IPS-NIHi11 (cell line): ENCODE measurements around the gene CHL1.

Experiments used
- DNase-seq: peaks from one replicate; pipeline ENCODE4 v3.0.0; 2012; ENCODE audit warnings: mixed read lengths, low spot score

CHL1 gene

GRCh38 chr3:217099-217813, 20.7 kb downstream of the CHL1 start:
- no peak for DNase-seq

- DNase-seq = no peak
These were observed 21.4 kb downstream of the CHL1 start for GRCh38 chr3:217948-218347.

DNA sequence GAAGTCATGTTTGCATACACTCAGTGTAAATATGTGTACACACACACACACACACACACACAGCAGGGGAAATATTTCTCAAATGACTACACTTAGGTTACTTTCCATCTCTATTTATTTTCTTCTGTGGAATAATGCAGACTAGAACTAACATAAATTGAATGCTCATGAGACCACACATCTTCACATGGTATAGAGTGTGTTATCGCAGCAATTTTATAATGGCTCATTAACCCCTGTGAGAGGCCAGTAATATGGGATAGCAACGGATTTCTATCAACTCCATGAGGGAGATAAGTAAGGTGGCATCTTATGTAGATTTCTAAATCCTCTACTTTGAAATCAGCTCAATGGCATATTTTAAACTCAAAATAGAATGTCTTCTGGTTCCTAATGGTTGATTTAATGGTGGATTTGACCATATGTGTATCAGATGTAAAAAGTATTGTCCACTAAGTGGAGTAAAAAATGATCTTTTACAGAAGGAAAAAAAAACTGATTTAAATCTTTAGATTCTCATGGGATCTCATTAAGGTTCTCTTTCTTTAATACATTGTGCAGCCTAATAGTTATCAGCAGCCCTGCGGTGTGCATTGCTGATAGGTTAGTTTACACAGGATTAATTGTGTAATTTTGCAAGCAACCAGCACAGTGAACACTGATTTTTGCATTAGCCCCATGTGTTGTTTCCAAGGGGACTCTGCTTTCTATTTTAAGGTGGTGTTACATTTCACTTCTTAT, 32.0 kb downstream of the CHL1 start:
- DNase-seq = no peak

DNA sequence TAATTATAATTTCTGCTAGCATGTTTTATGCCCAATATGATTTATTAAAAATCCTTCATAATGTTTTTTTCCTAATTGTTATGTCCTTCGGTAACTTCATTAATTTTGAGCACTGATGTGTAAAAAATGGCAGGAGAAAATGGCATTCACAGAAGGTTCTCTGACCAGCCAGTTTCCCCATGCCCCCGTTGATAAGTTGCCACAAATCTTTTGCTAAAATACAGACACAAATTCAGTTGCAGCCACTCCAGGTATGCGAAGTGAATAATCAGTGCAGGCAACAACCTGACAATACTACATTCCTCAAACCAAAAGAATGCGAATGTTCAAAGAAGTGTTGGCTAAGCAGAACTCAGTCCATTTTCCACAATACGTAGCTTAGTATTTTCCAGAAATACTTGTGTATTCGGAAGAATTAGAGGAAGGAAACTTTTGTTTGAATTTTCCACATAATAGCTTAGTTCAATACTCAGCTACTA, 32.7 kb downstream of the CHL1 start:
- DNase-seq = no peak

GRCh38 chr3:236881-237280, 40.3 kb downstream of the CHL1 start:
- DNase-seq = no peak

- DNase-seq = no peak
These were observed 46.2 kb downstream of the CHL1 start for GRCh38 chr3:242602-243355.

DNA sequence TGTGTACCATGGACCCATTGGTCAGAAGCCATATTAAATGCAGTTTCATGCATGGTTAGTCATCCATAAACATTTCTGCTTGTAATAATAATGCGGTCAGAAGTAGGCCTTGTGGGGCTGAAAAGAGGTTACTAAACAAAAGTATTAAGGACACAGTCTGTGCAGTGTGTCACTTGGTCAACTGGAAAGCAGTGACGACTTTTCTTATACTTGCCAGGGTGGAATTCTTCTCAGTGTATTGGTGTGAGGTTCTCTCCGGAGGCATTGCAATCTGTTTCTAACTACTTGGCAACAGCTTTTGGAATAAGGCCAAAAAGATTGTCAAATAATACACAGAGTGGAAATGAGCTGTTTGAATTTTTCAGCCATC, 46.8 kb downstream of the CHL1 start:
- no peak for DNase-seq

GRCh38 chr3:244041-244440, 47.5 kb downstream of the CHL1 start:
- DNase-seq = no peak

DNA sequence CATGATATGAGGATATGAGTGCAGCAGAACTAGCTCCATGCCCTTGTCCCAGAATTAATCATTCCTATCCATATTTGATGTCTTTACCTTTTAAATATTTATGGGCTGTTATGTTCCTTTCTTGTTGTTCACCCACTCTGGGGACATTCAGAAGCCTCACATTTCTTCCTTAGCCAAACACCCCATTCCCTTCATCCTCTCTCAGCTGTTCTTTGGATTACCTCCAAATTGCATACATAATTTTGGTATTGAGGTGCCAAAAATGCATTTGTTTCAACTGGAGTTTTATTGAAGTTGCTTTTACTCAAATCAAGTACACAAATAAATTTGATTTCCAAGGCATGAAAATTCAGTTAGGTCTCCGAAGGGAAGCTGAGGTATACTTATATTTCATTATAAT, 51.4 kb downstream of the CHL1 start:
- DNase-seq = no peak

DNA sequence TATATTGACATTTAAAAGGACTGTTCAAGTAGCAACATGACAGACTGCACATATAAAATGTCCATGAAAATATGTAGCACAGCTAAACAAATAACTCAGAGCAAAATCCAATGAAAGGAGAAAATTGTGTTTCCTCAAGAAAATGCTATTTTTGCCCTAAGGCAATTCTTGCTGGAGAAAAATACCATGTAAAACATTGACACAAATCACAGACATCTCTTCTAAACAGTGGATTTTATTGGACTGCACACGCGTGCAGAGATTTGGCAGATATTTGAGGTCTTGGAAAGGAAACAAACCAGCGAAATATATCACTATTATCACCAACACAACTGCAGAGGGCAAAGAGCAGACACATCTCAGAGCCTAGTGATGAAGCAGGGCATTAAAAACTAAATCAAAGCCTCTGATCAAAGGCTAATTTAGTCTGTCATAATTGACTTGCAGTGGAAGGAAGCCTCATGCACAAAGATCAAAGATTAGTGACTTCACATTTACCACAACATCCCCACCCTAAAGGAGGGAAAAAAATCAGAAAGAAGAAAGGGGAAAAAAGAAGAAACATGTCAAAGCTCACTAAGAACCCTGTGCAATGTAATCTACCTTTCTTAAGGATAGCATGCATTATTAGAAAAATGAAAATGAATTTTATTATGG, 52.4 kb downstream of the CHL1 start:
- no peak for DNase-seq

DNA sequence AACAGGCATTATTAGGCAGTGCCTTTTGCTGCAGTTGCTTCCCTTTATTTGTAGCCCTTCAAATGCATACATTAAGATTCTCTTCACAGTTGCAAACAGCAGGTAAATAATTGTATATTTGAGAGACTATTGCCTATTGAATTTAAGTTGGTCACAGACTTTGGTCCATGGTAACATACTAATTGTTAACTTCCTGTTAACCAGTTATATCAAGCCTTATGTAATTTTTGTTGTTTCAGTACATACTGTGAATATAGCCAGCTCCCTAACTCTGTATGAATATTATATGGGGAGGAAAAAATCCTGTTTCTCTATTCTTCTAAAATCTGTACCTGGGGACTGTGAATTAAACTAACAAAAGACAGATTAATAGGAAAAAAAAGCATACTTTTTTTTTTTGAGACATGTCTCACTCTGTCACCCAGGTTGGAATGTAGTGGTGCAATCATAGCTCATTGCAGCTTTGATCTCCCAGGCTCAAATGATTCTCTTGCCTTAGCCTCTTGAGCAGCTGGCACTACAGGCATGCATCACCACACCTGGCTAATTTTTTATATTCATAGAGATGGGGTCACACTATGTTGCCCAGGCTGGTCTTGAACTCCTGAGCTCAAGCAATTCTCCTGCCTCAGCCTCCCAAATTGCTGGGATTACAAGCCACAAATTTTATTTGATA, 53.2 kb downstream of the CHL1 start:
- no peak for DNase-seq

DNA sequence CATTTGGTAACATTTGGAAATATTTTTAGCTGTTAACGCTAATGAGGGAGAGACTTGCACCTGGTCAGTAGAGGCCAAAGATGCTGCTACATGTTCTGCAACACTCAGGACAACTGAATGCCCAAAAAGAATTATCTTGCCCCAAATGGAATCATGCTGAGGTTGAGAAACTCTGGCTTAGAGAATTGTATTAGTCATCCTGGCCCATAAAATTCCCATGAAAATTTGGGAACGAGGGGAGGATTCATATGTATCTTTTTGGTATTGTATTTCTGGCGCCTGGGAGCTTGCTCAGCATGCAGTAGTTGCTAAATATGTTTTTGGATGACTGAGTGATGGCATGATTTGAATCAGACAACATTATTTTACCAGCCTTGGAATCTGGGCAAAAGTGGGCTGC, 59.9 kb downstream of the CHL1 start:
- no peak for DNase-seq

DNA sequence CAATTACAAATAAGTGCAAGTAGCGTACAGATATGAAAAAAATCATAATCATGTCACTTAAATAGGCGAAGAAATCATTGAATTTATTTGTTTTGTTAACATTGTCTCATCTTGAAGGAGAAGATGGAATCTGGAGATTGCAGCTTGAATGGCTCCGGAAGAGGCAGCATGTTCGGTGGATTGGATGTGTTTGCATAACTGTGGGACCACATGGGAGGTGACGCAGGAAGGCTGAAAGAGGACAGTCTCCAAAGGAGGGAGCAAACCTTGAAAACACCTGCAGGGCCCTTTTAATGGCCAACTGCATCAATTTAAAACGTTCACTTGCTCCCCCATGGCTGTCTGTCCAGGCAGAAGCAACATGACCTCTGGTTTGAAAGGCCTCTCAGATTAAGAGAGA, 61.3 kb downstream of the CHL1 start:
- DNase-seq = no peak

DNA sequence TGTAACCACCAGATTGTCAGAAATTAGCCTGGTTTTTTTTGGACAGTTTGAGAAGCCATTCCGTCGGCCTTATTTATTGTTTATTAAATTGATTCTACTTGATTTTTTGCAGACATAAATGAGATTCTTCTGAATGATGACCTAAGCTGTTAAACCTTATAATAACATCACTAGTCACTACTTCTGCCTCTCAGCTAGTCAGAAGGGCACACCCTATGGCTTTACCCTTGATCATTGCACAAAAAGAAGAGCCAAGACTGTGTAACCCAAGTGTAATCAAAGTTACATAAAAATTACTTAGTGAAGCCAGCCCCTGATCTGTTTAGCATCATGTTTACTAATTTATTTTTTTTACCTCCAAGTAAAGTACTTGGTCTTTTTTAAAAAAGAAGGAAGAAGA, 64.3 kb downstream of the CHL1 start:
- no peak for DNase-seq

DNA sequence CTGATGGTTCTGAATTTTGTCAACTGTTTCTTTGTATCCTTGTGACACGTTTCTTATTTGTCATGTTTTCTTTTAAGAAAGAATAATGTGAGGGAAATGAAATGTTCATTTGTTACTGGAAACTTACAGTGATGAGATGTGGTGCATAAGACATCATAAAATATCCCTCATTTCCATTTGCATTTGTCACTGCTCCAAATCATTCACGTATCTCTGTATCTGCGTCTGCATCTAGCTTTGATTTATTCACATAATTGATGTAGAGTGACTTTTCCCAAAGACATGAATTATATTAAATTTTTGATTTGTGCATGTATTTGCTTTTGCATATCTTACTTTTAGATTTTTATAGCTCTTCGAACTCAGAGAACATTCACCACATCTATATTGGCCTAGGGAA, 66.8 kb downstream of the CHL1 start:
- no peak for DNase-seq

- DNase-seq = no peak
These were observed 68.0 kb downstream of the CHL1 start for GRCh38 chr3:264394-265156.

- no peak for DNase-seq
These were observed 70.5 kb downstream of the CHL1 start for GRCh38 chr3:267101-267500.

DNA sequence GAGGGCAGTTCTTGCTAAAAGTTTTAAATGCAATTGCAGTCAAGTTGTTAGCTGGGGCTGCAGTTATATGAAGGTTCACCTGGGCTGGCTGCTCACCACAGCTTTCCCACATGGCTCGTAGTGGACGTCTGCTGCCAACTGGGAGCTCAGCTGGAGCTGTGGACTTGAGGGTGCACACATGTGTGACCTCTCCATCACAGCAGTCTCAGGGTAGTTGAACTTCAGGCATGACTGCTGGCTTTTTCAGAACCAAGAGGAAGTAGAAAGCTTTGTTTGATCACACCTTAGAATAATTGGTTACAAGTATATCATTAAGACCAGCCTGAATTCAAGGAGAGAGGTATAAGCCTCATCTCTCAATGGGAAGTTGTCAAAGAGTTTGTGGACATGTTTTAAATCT, 74.1 kb downstream of the CHL1 start:
- no peak for DNase-seq

GRCh38 chr3:274927-275326, 78.4 kb downstream of the CHL1 start:
- no peak for DNase-seq

GRCh38 chr3:277873-278272, 81.3 kb downstream of the CHL1 start:
- no peak for DNase-seq
